GM12892 (cell line): ENCODE measurements around the gene UBE2C. TPM values are rescaled to one million over a fixed set of nuclear protein-coding genes. Genes with fewer than 3 reads are reported as not detected.
"Not testable (repeated sequence)": the region's sequence is repeated elsewhere in the genome, so short reads cannot be mapped to it uniquely, and the experiment has no call there.

Source experiments
- DNase-seq: peaks from one replicate; pipeline ENCODE4 v3.0.0; 2011; ENCODE audit not compliant: insufficient read length
- FAIRE-seq: peaks from 2 replicates; lab custom pipeline; 2011; peaks lifted over from hg19 to GRCh38; lab: Jason Lieb, UNC
- POLR2A ChIP-seq: IDR thresholded peaks from 2 replicates; pipeline ENCODE4 v1.6.1; 2011; ENCODE audit warnings: low read depth, low read length, control low read depth
- POLR2AphosphoS5 ChIP-seq: IDR thresholded peaks from 2 replicates; pipeline ENCODE4 v1.6.1; 2011; ENCODE audit warnings: low read depth, low read length, control low read depth
- TAF1 ChIP-seq: IDR thresholded peaks from 2 replicates; pipeline ENCODE4 v1.6.1; 2011; ENCODE audit warnings: low read depth, mild to moderate bottlenecking, control low read depth, low read length, borderline replicate concordance
- polyA plus RNA-seq: library from polyadenylated mRNA; unstranded; fragments of >200 nt; gene quantifications from one replicate; pipeline ENCODE4 v1.2.1, GENCODE V29; 2012; ENCODE audit warnings: missing spikeins, inconsistent platforms; ENCODE audit not compliant: missing spikeins

Gene UBE2C
- polyA plus RNA-seq = 61.6 TPM

GRCh38 chr20:45812157-45813005 is at the start of gene UBE2C:
TSS of gene UBE2C (plus strand) at chr20:45812644. CDS start at chr20:45812696, 52 bp downstream.
- TF ChIP-seq TAF1 (0 out of 2 replicates have a peak, but pooled peaks have one; percentile 33), POLR2A (peak; percentile 50; the same call in 1 of the 2 replicates), POLR2AphosphoS5 (peak; percentile 47; the same call in 1 of the 2 replicates)
- DNase-seq (peak; percentile 97), FAIRE-seq (peak; percentile 92)

- DNase-seq, FAIRE-seq: not testable (repeated sequence)
These were observed 47.7 kb upstream of the UBE2C start for GRCh38 chr20:45764618-45765282.

DNA sequence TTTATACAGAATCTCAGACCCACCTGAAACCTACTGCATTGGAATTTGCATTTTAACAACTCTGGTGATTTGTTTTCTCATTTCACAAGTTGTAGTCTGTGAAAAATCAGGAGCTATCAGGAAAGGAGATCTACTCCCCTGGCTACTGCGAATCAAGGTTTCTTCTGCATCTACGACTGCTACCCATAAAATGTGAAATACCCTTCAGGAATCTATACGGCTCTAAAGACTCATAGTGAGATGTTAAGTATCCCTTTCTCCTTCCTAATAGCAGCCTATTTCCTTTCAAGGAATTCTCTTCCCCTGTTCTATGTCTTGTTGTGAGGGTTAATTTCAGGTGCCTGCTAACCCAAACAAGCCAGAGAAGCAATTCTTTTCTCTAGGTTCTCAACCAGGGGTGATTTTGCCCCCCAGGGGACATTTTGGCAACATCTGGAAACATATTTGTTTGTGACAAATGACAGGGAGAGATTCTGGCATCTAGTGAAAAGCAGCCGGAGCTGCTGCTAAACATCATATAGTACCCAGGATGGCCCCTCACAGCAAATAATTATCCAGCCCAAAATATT is 47.1 kb upstream of the UBE2C start:
- DNase-seq (no peak), FAIRE-seq (no peak)
- TF ChIP-seq TAF1 (no peak), POLR2A (no peak), POLR2AphosphoS5 (no peak)

DNA sequence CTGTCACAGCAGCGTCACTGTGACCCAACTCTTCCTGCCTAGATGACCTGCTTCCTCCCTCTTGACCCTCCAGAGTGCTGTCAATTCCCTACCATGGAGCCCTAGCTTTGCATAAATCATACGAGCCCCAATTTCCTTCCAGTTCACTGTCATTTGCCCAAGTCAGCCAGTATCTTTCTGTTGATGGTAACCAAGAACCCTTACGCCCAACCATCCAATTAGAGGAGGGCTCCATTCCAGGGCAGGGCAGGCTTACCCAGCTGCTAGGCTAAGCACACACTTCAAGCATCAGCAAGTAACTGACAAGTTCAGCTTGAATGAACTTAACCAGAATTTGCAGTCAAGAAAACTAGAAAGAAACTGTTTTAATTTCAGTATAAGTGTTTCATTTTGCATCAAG is 46.5 kb upstream of the UBE2C start:
- no peak for FAIRE-seq
- TF ChIP-seq POLR2AphosphoS5 (no peak), TAF1 (no peak), POLR2A (no peak)
- DNase-seq = no peak

DNA sequence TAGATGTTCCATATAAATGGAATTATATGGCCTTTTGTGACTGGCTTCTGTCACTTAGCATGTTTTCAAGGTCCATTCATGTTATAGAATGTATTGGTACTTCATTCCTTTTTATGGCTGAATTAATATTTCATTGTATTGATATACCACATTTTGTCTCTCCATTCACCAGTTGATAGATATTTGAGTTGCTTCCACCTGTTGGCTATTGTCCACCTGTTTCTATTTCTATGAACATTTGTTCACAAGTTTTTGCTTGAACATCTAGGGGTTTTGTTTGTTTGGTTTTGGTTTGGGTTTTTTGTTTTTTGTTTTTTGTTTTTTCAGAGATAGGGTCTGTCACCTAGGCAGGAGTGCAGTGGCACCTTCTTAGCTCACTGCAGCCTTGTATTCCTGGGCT is 44.0 kb upstream of the UBE2C start:
- DNase-seq (no peak), FAIRE-seq (no peak)
- no peak for TF ChIP-seq POLR2AphosphoS5
- no peak for TF ChIP-seq POLR2A
- no peak for TF ChIP-seq TAF1

- peak; percentile 84 for FAIRE-seq
- no peak for TF ChIP-seq TAF1
- TF ChIP-seq POLR2AphosphoS5 = no peak
- no peak for TF ChIP-seq POLR2A
- DNase-seq = peak; percentile 50
These were observed 41.2 kb upstream of the UBE2C start for GRCh38 chr20:45771182-45771759.

GRCh38 chr20:45772693-45773092 is 39.8 kb upstream of the UBE2C start:
- TF ChIP-seq TAF1 (no peak), POLR2AphosphoS5 (no peak), POLR2A (no peak)
- no peak for FAIRE-seq
- no peak for DNase-seq

DNA sequence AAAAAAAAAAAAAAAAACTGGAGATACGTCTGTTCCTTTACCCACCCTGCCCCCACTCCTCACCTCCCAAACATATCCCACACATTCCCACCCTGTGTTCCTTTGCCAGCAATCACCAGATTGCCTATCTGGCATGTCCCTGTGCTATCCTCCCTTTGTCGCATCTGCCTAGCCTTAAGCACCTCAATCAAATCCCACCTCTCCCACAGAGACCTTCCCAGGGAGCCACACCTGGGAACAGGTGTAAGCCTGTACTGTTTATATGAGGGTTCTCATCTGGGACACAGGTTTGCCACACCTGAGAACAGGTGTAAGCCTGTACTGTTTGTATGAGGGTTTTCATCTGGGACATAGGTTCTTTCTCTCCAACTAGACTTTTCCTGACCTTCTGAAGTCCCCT is 37.5 kb upstream of the UBE2C start:
- TF ChIP-seq TAF1 (no peak), POLR2AphosphoS5 (no peak), POLR2A (no peak)
- no peak for FAIRE-seq
- no peak for DNase-seq

- FAIRE-seq (no peak), DNase-seq (no peak)
- no peak for TF ChIP-seq POLR2A
These were observed 37.0 kb upstream of the UBE2C start for GRCh38 chr20:45775411-45775810.

GRCh38 chr20:45776931-45777330 is 35.5 kb upstream of the UBE2C start:
- no peak for DNase-seq
- TF ChIP-seq POLR2AphosphoS5 = no peak
- no peak for FAIRE-seq

- no peak for TF ChIP-seq POLR2AphosphoS5
- no peak for TF ChIP-seq POLR2A
- no peak for TF ChIP-seq TAF1
- FAIRE-seq = no peak
- no peak for DNase-seq
These were observed 33.2 kb upstream of the UBE2C start for GRCh38 chr20:45779011-45779915.

GRCh38 chr20:45780159-45780558 is 32.3 kb upstream of the UBE2C start:
- TF ChIP-seq POLR2AphosphoS5 = no peak
- no peak for TF ChIP-seq TAF1
- TF ChIP-seq POLR2A = no peak
- FAIRE-seq (no peak), DNase-seq (no peak)
